ENCODE data around the gene RCN2.

RCN2 gene

GRCh38 chr15:76974456-76975036, 43.0 kb downstream of the RCN2 start:
- no peak for DNase-seq

- no peak for DNase-seq
These were observed 44.6 kb downstream of the RCN2 start for GRCh38 chr15:76976141-76976540.

GRCh38 chr15:76976572-76977270, 45.2 kb downstream of the RCN2 start:
- DNase-seq: no peak

GRCh38 chr15:76978522-76979330, 47.2 kb downstream of the RCN2 start:
- no peak for DNase-seq

GRCh38 chr15:76979331-76979925, 47.9 kb downstream of the RCN2 start:
- no peak for DNase-seq

GRCh38 chr15:76979996-76980520, 48.5 kb downstream of the RCN2 start:
- DNase-seq: no peak

- DNase-seq: no peak
These were observed 50.8 kb downstream of the RCN2 start for GRCh38 chr15:76982356-76982755.

GRCh38 chr15:76982756-76983155, 51.2 kb downstream of the RCN2 start:
- no peak for DNase-seq

- DNase-seq: no peak
These were observed 52.2 kb downstream of the RCN2 start for GRCh38 chr15:76983590-76984375.

GRCh38 chr15:76986743-76987142, 55.2 kb downstream of the RCN2 start:
- no peak for DNase-seq

- DNase-seq: no peak
These were observed 55.7 kb downstream of the RCN2 start for GRCh38 chr15:76987276-76987675.

GRCh38 chr15:76987896-76988860, 56.6 kb downstream of the RCN2 start:
- no peak for DNase-seq

GRCh38 chr15:76988867-76989780, 57.6 kb downstream of the RCN2 start:
- no peak for DNase-seq

- no peak for DNase-seq
These were observed 59.5 kb downstream of the RCN2 start for GRCh38 chr15:76991048-76991447.

GRCh38 chr15:76991741-76992645, 60.4 kb downstream of the RCN2 start:
- no peak for DNase-seq

- no peak for DNase-seq
These were observed 61.7 kb downstream of the RCN2 start for GRCh38 chr15:76993114-76993725.

GRCh38 chr15:76994001-76994400, 62.5 kb downstream of the RCN2 start:
- no peak for DNase-seq

GRCh38 chr15:76994496-76994895, 62.9 kb downstream of the RCN2 start:
- DNase-seq: no peak

All from NCI-H1092 treated with DMSO at 0.1 percent for 48 hours (cell line).